GM19467 (cell line): ENCODE measurements around the gene UGGT2.
"Not testable (repeated sequence)": the region's sequence is repeated elsewhere in the genome, so short reads cannot be mapped to it uniquely, and the experiment has no call there.

ENCODE experiments used
- ATAC-seq: cut with Tn5 transposase; IDR thresholded peaks from one replicate; pipeline ENCODE4 v1.9.1; 2021; ENCODE audit warnings: mild to moderate bottlenecking, moderate library complexity; ENCODE audit not compliant: unreplicated experiment

UGGT2 gene

DNA sequence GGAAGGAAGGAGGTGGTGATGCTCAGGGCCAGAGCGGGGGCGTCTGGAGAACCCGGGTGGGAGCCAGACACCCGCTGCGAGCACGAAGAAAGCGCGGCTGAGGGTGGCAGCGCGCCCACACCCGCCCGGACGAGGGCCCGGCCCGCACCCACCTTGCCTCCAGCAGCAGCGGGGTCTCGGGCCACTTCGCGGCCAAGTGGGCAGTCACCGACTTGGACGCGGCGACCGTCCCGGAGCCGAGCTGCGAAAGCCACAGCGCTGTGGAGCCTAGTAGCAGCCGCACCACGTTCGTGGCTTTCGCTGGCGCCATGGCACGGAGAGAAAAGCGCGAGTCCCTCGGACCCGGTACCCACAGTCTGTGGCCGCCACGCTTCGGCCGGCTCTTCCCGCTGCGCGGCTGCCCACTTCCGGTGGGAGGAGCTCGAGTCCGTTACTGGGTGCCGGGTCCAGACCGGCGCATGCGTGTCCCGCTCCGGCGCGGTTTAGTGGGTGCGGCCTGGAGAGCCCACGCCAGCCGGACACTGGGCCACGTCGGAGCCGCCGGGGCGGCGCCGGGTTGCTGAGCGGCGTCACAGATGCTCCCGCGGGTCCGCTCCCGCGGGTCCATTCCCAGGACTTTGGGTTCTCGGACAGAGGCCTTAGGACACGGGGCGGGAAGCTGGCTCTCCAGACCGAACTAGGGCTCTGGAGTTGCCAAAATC is at the start of gene UGGT2:
Gene UGGT2, minus strand, starts transcription at position 399 of the 701 bp plus-strand sequence. Its CDS starts 89 bp downstream, at position 310.
- ATAC-seq, result peak; percentile 98

DNA sequence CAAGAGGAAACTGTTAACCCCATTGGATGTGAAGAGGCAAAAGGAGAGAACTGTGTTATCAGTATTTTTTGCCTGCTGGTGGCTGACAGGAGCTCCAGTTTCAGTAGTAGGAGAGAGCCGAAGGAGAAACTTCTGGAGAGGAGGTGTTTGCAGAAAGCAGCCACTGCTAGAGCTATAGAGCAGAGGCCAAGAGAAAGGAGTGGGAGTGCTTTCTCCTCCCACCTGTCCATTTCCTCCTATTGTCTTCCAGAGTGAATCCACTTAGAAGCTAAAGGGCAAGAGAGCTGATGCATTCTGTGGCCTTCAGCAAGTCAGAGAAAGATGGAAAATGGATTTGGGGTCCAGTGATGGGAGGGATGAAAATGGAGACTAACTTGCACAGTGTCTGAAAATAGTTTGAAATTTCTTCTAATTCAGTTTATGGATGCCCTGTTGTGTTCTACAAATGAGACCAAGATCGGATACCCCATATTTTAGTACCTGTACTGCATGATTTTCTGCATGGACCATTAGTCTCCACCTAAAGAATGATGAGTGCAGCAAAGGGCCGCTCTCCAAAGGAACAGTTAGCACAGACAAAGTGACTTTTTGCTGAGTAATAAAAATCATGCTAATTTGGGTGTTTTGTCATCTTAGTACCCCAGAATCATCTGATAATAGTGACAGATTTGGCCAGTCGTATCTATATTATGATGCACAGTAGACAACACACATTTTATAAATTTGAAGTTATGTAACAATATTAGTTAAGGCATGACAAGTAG is 47.4 kb upstream of the UGGT2 start:
- no peak for ATAC-seq

DNA sequence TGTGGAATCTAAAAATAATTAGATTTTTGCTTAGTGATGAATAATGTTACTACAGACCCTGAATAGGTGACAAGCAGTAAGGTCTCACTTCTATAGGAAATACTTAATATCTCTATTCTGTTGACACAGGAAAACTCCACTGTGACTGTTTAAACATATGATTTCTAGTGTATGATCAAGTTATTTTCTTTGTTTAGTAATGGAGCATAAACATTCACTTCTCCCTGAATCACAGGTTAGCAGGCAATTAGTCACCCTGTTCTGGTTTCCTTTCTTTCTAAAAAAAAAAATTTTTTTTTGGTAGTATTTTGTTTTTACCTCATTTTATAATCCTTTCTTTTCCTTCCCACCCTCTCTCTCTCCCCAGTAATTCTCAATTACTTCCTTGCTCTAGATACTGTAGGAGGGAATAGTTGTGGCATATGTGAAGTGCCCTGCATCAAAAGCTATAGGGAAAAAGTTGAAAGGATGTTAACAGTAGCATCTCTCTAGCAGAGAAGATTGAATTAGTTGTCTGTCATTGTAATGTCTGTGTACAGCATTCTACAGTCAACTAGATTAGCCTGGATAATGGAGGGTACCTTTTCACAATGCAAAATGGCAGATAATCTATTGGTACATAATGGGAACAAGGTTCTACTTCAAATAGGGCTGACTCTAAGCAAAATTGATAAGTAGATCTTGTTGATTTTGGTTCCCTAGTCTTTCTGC is 40.2 kb upstream of the UGGT2 start:
- ATAC-seq, result no peak

DNA sequence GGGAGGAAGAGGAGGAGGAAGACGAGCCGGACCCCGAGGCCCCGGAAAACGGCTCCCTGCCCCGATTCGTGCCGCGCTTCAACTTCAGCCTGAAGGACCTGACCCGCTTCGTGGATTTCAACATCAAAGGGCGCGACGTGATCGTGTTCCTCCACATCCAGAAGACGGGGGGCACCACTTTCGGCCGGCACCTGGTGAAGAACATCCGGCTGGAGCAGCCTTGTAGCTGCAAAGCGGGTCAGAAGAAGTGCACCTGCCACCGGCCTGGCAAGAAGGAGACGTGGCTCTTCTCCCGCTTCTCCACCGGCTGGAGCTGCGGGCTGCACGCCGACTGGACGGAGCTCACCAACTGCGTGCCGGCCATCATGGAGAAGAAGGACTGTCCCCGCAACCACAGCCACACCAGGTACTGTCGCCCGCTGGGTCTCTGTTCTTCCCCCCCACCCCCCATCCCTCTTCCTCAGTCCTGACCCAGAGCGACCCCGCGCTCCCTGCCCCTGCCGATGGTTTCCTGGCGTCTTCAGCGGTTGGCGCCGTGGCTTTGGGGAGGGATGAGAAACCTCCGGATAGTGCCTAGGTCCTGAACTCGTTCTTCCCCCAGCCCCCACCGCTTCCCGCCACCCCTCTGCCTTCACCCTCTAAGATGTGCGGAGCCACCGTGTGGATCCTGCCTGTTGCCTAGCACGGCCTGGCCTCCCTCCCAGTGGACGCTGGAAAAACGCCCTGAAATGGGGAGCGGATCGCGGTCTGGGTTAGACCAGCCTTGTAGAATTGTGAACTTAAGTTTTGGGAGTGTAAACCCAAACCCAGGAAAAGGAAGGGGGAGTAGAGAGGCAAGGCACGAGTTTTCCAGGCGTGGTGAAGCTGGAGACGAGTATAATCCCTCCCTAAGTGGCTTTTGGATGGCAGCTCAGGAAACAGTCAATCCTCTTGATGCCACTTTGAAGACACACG is 38.2 kb upstream of the UGGT2 start:
- ATAC-seq, result no peak

- ATAC-seq, result no peak
Measured at GRCh38 chr13:96090240-96091101, 37.3 kb upstream of the UGGT2 start.

GRCh38 chr13:96089749-96090239 is 36.6 kb upstream of the UGGT2 start, which contains the start of gene HS6ST3:
Gene HS6ST3 (plus strand): TSS chr13:96090107.
- no peak for ATAC-seq

GRCh38 chr13:96089139-96089538 is 35.9 kb upstream of the UGGT2 start:
- no peak for ATAC-seq

- no peak for ATAC-seq
Measured at GRCh38 chr13:96086736-96087135, 33.5 kb upstream of the UGGT2 start.

- no peak for ATAC-seq
Measured at GRCh38 chr13:96082640-96083039, 29.4 kb upstream of the UGGT2 start.

GRCh38 chr13:96081888-96082287 is 28.7 kb upstream of the UGGT2 start:
- ATAC-seq, result no peak

- no peak for ATAC-seq
Measured at GRCh38 chr13:96080676-96081075, 27.5 kb upstream of the UGGT2 start.

- ATAC-seq, result peak; percentile 54
Measured at GRCh38 chr13:96075953-96076543, 22.8 kb upstream of the UGGT2 start.

- ATAC-seq, result no peak
Measured at GRCh38 chr13:96072392-96072791, 19.2 kb upstream of the UGGT2 start.

- no peak for ATAC-seq
Measured at GRCh38 chr13:96071504-96071903, 18.3 kb upstream of the UGGT2 start.

GRCh38 chr13:96068729-96069128 is 15.5 kb upstream of the UGGT2 start:
- ATAC-seq, result no peak

DNA sequence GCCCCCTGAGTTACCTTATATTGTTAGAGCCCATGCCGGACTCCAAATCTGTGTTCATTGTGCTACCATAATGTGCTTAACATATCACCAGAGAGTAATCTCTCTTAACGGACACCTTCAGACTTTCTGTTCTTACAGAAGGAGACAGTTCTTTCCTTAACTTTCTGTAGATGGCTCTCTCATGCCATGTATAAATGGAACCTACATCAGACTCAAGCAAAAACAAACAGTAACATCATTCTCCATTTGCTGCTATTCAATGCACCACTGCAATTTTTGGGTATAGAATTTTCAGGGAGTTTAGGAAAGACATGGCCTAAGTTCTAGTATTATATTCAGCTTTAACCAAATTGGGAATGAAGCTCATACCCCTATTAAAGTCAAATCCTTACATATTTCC is 12.6 kb upstream of the UGGT2 start:
- no peak for ATAC-seq

DNA sequence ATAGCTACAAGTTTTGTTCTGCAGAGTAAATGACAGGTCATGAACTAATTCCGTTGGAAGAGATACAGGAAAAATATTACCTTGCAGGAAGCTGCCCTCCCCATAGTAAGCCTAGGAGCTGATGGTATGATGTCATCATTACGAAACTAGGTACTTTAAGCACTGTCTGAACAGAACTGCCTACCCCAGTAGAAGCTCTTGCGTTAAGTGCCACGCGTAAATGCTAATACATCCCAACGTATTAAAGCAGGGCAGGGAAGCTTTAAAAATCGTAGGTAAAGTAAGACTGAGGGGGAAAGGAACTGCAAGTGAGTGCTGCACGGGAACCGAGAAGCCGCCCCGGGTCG is 572 bp downstream of the UGGT2 start:
- peak; percentile 42 for ATAC-seq

DNA sequence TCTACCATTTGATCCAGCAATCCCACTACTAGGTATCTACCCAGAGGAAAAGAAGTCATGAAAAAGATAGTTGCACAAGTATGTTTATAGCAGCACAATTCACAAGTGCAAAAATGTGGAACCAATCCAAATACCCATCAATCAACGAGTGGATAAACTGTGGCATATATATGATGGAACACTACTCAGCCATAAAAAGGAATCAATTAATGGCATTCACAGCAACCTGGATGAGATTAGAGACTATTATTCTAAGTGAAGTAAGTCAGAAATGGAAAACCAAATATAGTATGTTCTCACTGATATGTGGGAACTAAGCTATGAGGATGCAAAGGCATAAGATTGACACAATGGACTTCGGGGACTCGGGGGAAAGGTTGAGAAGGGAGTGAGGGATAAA is 1.3 kb downstream of the UGGT2 start:
- ATAC-seq, result not testable (repeated sequence)

GRCh38 chr13:96051491-96051890 is 1.7 kb downstream of the UGGT2 start:
- not testable (repeated sequence) for ATAC-seq
